Measurements from ENCODE around the gene PDE7B. TPM values are rescaled to one million over a fixed set of nuclear protein-coding genes. Genes with fewer than 3 reads are reported as not detected.
A peak's percentile ranks its signal among the peaks of the same experiment; 100 is the strongest.

PDE7B gene
- total RNA-seq, 1 donor from 2014 or later = 24.5 TPM

- ATAC-seq = peak; percentile 43
- DNase-seq = no peak
- intact Hi-C loops (cut with micrococcal nuclease) = no loop called here
Measured at GRCh38 chr6:136148523-136148922, 297.0 kb downstream of the PDE7B start.

DNA sequence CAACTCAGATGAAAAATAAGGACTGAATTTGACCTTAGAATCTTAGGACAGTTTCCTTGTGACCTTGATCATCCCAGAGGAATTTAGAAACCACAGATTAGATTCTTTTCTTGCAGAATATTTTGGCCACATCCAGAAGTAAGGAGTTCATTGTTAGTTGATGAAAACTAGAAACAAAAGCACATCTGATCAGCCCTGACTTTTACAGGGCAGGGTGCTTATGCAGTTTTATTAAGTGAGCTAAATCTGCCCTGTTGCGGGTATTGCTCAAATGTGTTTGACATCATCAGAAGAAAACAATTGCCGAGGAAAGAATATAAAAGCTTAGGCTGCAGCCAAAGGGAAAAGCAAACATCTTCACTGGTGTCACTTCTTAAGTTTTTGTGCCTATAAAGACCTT lies 297.8 kb downstream of the PDE7B start:
- no peak for DNase-seq
- intact Hi-C loops (cut with micrococcal nuclease) = no loop called here
- ATAC-seq = no peak

- ATAC-seq = no peak
- intact Hi-C loops (cut with micrococcal nuclease) = no loop called here
- DNase-seq = no peak
Measured at GRCh38 chr6:136150961-136151360, 299.5 kb downstream of the PDE7B start.

- DNase-seq = no peak
- peak; percentile 30 for ATAC-seq
- intact Hi-C loops (cut with micrococcal nuclease) = no loop called here
Measured at GRCh38 chr6:136153707-136154375, 302.3 kb downstream of the PDE7B start.

DNA sequence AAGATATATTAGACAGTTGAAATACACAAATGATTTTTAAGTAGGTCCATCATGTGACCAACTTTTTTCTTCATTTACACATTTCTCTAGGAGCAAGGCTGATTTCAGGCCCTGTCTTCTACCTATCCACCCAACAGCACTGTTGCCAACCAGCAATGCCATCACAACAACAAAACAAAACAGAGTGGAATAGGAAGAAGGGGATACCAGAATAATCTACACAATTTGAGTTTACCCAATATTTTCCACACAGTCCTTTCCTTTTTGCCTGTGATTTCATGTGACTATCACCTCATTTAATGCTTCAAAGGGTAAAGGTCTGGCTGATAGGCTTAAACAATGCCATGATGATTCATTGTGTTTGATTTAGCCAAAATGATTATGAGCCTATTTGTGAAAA lies 303.7 kb downstream of the PDE7B start:
- intact Hi-C loops (cut with micrococcal nuclease) = no loop called here
- ATAC-seq (no peak), DNase-seq (no peak)

DNA sequence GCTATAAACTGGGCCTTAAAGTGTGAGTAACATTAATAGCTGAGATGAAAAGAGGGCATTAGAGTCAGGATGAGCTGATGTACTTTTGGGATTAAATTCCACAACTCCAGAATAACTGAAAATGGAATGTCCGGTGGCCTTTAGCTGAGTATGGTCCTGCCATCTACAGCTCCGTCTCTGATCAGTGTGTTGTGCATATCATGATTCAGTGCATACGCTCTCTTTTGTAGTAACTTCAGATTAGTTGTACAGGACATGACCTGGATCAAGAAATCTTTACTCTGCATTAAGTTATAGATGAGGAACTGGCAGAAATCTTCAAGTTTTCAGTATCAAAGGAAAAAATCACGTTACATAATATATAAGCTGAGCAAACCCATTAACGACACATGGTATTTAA lies 306.2 kb downstream of the PDE7B start:
- intact Hi-C loops (cut with micrococcal nuclease) = no loop called here
- ATAC-seq (no peak), DNase-seq (no peak)

GRCh38 chr6:136158387-136158821 lies 306.9 kb downstream of the PDE7B start:
- ATAC-seq (peak; percentile 93), DNase-seq (peak; percentile 70)
- intact Hi-C loops (cut with micrococcal nuclease) = no loop called here

- ATAC-seq = no peak
- no peak for DNase-seq
- intact Hi-C loops (cut with micrococcal nuclease) = no loop called here
Measured at GRCh38 chr6:136158971-136159370, 307.5 kb downstream of the PDE7B start.

DNA sequence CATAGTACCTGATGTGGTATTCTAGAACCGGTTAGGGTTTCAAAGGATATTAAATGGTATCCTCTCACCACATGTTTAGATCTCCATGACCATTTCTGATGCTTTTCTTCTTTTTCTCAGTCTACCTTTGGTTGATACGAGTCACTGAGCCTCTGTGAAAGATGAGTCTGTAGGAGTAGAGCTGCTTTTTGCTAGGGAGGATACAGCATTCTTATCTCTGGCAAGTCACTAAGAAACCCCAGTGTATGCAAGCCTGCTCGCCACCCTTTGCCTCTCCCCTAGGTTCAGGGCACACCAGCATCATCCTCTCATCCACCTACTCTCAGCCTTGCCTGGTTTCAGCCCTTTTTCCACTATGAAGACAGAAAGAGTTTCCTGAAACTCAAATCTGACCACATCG lies 308.7 kb downstream of the PDE7B start:
- ATAC-seq (no peak), DNase-seq (no peak)
- intact Hi-C loops (cut with micrococcal nuclease) = no loop called here

- intact Hi-C loops (cut with micrococcal nuclease) = no loop called here
- DNase-seq (no peak), ATAC-seq (peak; percentile 74)
Measured at GRCh38 chr6:136161950-136162349, 310.4 kb downstream of the PDE7B start.

- intact Hi-C loops (cut with micrococcal nuclease) = no loop called here
- ATAC-seq = no peak
Measured at GRCh38 chr6:136163260-136163659, 311.8 kb downstream of the PDE7B start.

GRCh38 chr6:136166815-136167214 lies 315.3 kb downstream of the PDE7B start:
- intact Hi-C loops (cut with micrococcal nuclease) = no loop called here
- peak; percentile 48 for ATAC-seq
- no peak for DNase-seq

More at GRCh38 chr6:136163260-136163659, 311.8 kb downstream of the PDE7B start:
- DNase-seq = no peak

GRCh38 chr6:136169394-136170148 lies 318.1 kb downstream of the PDE7B start:
- ATAC-seq (no peak), DNase-seq (no peak)
- intact Hi-C loops (cut with micrococcal nuclease) = no loop called here

DNA sequence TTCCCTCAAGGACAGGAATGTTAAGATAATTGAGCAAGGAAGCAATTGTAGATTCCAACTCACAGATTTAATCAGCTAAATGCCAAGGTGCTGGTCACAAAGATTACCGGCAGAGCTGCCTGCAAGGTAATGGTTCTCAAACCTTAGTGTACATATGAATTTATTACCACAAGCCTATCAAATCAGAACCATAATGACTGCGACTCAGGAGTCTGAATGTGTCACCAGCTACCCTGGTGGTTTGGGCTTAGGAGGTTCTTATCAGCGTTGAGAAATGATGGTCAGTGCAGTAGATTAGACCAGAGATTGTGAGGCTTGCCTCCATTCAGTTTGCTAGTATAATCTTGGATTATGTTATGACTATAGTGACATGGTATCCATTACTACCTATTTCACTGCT lies 319.7 kb downstream of the PDE7B start:
- intact Hi-C loops (cut with micrococcal nuclease) = no loop called here
- ATAC-seq (no peak), DNase-seq (no peak)

GRCh38 chr6:136173519-136174507 lies 322.3 kb downstream of the PDE7B start:
- DNase-seq = peak; percentile 41
- intact Hi-C loops (cut with micrococcal nuclease) = no loop called here
- peak; percentile 90 for ATAC-seq

- ATAC-seq (peak; percentile 36), DNase-seq (no peak)
- intact Hi-C loops (cut with micrococcal nuclease) = no loop called here
Measured at GRCh38 chr6:136174510-136174909, 323.0 kb downstream of the PDE7B start.

GRCh38 chr6:136175873-136176272 lies 324.4 kb downstream of the PDE7B start:
- ATAC-seq (no peak), DNase-seq (no peak)
- intact Hi-C loops (cut with micrococcal nuclease) = no loop called here

DNA sequence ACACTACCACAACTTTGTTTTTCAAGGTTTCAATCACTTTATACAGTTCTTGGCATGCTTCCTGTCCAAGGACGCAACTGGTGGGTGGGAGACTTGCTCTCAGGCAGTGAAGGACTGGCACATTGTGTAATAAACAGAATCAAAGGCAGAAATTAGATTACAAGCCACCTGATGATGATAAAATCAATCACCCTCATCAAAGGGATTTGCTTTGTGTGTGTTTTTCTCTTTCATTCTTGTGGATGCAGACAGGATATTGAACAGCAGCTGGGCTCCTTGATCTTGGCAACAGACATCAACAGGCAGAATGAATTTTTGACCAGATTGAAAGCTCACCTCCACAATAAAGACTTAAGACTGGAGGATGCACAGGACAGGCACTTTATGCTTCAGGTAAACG lies 327.2 kb downstream of the PDE7B start:
- DNase-seq (no peak), ATAC-seq (no peak)
- intact Hi-C loops (cut with micrococcal nuclease) = no loop called here

GRCh38 chr6:136180704-136181511 lies 329.4 kb downstream of the PDE7B start:
- ATAC-seq (peak; percentile 71), DNase-seq (no peak)
- intact Hi-C loops (cut with micrococcal nuclease) = no loop called here
